CD4-positive, alpha-beta T cell treated with Interleukin-10 for 1 hour (primary cell): ENCODE results near the gene UGT1A1.
A peak's percentile ranks its signal among the peaks of the same experiment; 100 is the strongest.
"Not testable (repeated sequence)": the region's sequence is repeated elsewhere in the genome, so short reads cannot be mapped to it uniquely, and the experiment has no call there.

Source experiments
- DNase-seq: peaks from one replicate; pipeline ENCODE4 v3.0.0-alpha.2; 2020

Gene UGT1A1

GRCh38 chr2:233760043-233760442 lies at the start of gene UGT1A1:
Gene UGT1A1, plus strand, starts transcription at chr2:233760270. Its CDS starts 18 bp downstream, at chr2:233760288.
- DNase-seq = no peak

- peak; percentile 55 for DNase-seq
Observed at GRCh38 chr2:233711312-233712008, 48.6 kb upstream of the UGT1A1 start.

DNA sequence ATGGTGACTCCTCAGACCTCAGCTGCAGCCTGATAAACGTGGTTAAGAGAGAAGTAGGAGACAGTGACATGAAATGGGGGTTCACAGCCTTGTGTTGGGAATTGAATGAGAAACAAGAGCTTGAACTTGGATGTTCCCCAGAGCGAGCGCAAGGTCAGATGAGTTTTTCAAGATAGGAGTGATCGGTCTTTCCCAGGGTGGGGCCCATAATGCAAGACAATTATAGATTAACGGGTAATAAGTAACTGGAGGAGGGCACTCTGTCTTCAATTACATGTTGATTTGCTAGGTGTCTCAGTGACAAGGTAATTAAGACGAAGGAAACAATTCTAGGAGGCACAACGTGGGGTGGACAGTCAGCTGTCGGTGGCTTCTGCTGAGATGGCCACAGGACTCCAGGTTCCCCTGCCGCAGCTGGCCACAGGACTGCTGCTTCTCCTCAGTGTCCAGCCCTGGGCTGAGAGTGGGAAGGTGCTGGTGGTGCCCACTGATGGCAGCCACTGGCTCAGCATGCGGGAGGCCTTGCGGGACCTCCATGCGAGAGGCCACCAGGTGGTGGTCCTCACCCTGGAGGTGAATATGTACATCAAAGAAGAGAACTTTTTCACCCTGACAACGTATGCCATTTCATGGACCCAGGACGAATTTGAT lies 47.3 kb upstream of the UGT1A1 start, which contains the start of gene UGT1A5:
Gene UGT1A5, plus strand, starts transcription at position 297 of the 651 bp plus-strand sequence. Its CDS starts 85 bp downstream, at position 382.
- no peak for DNase-seq

DNA sequence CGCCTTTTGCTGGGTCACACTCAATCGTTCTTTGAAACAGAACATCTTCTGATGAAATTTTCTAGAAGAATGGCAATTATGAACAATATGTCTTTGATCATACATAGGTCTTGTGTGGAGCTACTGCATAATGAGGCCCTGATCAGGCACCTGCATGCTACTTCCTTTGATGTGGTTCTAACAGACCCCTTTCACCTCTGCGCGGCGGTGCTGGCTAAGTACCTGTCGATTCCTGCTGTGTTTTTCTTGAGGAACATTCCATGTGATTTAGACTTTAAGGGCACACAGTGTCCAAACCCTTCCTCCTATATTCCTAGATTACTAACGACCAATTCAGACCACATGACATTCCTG lies 46.8 kb upstream of the UGT1A1 start:
- DNase-seq = no peak

DNA sequence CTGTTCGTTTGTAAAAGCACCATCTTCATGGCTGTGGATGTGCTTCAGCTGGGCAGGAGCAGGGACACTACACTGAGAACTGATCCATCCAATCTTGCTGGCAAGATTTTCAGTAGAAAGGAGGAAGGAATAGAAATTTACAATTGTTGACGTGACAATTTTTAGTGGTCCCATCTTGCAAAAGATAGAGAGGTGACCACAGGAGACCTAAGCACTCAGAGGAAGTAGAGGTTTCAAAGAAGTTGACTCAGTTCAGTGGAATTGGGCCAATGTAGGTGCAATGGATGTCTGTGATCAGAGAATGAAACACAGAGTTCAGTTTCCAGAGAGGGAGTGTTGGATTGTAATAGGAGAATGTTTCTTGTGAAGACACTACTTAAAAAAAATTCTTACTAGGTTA lies 45.9 kb upstream of the UGT1A1 start:
- no peak for DNase-seq

GRCh38 chr2:233718552-233718951 lies 41.5 kb upstream of the UGT1A1 start, which contains the start of gene UGT1A4:
Gene UGT1A4, plus strand, starts transcription at chr2:233718736. Its CDS starts 85 bp downstream, at chr2:233718821.
- no peak for DNase-seq

- no peak for DNase-seq
Observed at GRCh38 chr2:233728723-233729301, 31.3 kb upstream of the UGT1A1 start, which contains the start of gene UGT1A3. Gene UGT1A3, plus strand, starts transcription at chr2:233729042. Its CDS starts 85 bp downstream, at chr2:233729127.

DNA sequence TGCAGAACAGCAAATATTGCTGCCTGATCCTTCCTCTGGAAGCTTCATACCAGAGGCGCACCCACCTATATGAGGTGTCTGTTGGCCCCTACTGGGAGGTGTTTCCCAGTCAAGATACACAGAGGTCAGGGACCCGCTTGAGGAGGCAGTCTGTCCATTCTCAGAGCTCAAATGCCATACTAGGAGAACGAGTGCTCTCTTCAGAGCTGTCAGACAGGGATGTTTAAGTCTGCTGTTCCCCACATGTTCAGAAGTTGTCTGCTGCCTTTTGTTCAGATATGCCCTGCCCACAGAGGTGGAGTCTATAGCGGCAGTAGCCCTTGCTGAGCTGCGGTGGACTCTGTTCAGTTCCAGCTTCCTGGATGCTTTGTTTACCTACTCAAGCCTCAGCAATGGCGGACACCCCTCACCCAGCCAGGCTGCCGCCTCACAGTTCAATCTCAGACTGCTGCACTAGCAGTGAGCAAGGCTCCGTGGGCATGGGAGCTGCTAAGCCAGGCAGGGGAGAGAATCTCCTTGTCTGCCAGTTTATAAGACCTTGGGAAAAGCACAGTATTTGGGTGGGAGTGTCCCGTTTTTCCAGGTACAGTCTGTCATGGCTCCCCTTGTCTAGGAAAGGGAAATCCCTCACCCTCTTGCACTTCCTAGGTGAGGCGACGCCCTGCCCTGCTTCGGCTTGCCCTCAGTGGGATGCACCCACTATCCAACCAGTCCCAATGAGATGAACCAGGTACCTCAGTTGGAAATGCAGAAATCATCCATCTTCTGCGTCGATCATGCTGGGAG lies 23.0 kb upstream of the UGT1A1 start:
- not testable (repeated sequence) for DNase-seq

GRCh38 chr2:233740870-233741269 lies 19.2 kb upstream of the UGT1A1 start:
- no peak for DNase-seq

GRCh38 chr2:233743464-233744259 lies 16.4 kb upstream of the UGT1A1 start:
- DNase-seq = no peak

DNA sequence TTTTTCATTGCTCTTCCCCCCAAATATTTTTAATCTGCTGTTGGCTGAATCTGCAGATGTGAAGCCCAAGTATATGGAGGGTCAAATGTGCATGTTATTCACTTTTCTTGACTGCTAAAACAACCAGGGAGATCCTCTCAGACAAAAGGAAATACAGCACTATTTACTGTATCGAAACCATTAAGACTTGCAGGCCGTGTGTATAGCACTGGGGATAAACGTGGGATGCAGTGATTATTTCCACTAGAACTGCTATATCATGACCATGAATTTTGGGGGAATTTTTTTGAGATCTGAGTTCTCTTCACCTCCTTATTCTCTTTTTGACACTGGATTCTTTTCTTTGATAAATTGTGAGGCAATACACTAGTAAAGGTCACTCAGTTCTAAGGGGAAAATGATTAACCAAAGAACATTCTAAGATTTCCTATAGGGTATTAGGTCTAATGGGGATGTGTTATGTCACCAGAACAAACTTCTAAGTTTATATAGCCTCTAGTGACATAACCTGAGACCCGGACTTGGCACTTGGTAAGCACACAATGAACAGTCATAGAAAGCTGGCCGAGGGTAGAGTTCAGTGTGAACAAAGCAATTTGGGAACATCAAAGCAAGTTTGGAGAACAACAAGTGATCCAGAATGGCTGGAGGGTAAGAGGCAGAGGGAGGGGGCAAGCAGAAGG lies 14.9 kb upstream of the UGT1A1 start:
- DNase-seq = no peak

- DNase-seq = not testable (repeated sequence)
Observed at GRCh38 chr2:233745838-233746237, 14.2 kb upstream of the UGT1A1 start.

DNA sequence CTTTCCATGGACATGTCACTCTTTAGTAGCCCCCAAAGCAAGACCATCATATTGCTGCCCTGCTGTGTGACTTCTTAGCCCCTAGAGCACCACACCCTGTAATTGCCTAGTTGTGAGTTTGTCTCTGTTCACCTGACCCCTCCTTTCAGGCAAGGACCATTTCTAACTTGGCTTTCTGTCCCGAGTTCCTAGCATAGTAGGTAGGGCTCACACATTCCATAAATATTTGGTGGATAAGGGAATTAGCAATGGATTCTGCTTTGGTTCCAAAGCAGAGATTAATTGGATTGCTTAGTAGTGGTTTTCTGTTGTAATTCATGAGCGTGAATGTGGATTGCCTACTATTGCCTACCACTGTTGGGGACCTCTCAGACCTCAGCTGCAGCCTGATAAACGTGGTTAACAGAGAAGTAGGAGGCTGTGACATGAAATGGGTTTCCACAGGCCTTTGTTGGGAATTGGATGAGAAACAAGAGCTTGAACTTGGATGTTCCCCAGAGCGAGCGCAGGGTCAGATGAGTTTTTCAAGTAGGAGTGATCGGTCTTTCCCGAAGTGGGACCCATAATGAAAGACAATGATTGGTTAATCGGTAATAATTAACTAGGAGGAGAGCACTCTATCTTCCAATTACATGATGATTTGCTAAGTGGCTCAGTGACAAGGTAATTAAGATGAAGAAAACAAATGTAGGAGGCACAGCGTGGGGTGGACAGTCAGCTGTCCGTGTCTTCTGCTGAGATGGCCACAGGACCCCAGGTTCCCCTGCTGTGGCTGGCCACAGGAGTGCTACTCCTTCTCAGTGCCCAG lies 13.4 kb upstream of the UGT1A1 start:
- no peak for DNase-seq

- no peak for DNase-seq
Observed at GRCh38 chr2:233747283-233747544, 12.9 kb upstream of the UGT1A1 start.

DNA sequence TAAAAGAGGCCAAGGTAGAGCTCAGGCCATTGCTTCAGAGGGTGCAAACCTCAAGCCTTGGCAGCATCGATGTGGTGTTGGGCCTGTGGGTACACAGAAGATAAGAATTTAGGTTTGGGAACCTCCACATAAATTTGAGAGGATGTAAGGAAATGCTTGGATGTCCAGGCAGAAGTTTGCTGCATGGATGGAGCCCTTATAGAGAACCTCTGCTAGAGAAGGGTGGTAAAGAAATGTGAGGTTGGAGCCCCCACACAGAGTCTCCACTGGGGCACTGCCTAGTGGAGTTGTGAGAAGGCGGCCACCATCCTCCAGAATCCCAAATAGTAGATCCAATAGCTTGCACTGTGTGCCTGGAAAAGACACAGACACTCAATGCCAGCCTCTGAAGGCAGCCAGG lies 9.4 kb upstream of the UGT1A1 start:
- not testable (repeated sequence) for DNase-seq

DNA sequence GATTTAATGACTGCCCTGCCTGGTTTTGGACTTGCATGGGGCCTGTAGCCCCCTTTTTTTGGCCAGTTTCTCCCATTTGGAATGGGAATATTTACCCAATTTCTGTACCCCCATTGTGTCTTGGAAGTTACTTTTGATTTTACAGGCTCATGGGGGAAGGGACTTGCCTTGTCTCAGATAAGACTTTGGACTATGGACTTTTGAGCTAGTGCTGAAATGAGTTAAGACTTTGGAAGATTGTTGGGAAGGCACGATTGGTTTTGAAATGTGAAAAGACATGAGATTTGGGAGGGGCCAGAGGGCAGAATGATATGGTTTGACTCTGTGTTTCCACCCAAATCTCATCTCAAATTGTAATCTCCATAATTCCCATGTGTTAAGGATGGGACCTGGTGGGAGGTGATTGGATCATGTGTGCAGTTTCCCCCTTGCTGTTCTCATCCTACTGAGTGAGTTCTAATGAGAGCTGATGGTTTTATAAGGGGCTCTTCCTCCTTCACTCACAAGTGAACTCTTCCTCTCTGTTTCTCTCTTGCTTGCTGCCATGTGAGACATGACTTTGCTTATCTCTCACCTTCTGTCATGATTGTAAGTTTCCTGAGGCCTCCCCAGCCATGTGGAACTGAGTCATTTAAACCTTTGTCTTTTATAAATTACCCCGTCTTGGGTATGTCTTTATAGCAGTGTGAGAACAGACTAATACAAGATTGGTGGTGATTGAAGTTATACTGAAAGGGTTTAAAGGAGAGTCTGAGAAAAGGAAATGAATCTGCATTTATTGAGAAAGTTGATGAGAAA lies 8.7 kb upstream of the UGT1A1 start:
- not testable (repeated sequence) for DNase-seq

- DNase-seq = no peak
Observed at GRCh38 chr2:233754872-233755611, 5.0 kb upstream of the UGT1A1 start.

DNA sequence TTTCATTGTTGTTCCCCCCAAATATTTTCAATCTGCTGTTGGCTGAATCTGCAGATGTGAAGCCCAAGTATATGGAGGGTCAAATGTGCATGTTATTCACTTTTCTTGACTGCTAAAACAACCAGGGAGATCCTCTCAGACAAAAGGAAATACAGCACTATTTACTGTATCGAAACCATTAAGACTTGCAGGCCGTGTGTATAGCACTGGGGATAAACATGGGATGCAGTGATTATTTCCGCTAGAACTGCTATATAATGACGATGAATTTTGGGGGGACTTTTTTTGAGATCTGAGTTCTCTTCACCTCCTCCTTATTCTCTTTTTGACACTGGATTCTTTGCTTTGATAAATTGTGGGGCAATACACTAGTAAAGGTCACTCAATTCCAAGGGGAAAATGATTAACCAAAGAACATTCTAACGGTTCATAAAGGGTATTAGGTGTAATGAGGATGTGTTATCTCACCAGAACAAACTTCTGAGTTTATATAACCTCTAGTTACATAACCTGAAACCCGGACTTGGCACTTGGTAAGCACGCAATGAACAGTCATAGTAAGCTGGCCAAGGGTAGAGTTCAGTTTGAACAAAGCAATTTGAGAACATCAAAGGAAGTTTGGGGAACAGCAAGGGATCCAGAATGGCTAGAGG lies 3.5 kb upstream of the UGT1A1 start:
- no peak for DNase-seq

- no peak for DNase-seq
Observed at GRCh38 chr2:233758141-233758540, 1.9 kb upstream of the UGT1A1 start.
